ENCODE measurements around the gene HOATZ.

The HOATZ gene

DNA sequence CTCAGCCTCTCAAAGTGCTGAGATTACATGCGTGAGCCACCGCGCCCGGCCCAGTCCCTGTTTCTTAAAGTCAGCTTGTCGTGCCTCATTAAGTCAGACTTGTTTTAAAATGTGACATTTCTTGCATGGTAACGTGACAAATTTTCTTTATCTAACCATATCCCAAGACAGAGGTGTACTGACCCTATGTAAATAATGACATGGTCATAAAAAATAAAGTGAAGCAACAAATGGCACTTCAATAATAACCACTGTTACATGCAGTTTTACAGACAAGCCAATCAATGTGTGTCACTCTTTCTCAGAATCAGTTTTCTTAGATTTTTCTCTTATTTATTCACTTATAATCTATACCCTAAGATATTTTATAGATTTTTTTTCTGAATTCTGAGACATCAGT lies 61.2 kb downstream of the HOATZ start:
- H3K4me3 ChIP-seq (ENCODE audit: low read depth, low read length): no peak overlapping the region

GRCh38 chr11:111577821-111578220 lies 63.2 kb downstream of the HOATZ start:
- H3K4me3 ChIP-seq (ENCODE audit: low read depth, low read length): no peak overlapping the region

GRCh38 chr11:111581341-111581740 lies 66.8 kb downstream of the HOATZ start:
- H3K4me3 ChIP-seq (ENCODE audit: low read depth, low read length): no peak overlapping the region

DNA sequence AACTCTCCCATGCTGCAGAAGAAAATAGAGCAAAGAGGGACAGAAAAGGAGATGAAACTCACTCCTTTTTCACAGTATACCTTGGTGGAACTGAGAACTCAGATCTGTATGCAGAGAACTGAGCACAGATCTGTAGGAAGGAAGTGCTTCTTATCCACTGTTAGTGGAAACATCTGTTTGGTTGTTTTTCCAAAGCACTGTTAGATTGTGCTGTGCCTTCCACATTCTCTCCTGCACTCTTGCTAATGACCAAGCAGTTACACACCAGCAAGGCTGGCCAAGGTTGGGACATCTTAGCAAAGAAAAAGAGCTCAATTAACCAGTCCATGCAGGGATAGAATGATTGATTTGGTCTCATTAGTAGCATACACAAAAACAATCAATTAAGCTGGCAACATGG lies 67.6 kb downstream of the HOATZ start:
- H3K4me3 ChIP-seq (ENCODE audit: low read depth, low read length): no peak overlapping the region

DNA sequence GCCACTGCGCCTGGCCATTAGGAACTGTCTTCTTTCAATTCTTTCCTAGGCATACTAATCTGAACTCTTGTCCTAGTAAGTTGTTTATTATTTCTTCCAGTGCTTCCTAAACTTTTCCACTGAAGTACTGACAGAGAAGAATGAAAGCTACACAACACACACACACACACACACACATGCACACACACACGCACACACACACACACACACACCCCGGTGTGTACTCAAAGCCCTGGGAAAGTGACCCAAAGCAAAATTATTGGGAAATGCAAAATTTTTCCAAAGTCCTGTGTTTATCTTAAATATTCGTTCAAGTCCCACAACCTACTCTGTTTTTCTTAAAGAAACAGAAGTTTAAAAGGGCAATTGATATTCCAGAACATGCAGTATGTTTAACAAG lies 68.3 kb downstream of the HOATZ start:
- H3K4me3 ChIP-seq (ENCODE audit: low read depth, low read length): no peak overlapping the region

DNA sequence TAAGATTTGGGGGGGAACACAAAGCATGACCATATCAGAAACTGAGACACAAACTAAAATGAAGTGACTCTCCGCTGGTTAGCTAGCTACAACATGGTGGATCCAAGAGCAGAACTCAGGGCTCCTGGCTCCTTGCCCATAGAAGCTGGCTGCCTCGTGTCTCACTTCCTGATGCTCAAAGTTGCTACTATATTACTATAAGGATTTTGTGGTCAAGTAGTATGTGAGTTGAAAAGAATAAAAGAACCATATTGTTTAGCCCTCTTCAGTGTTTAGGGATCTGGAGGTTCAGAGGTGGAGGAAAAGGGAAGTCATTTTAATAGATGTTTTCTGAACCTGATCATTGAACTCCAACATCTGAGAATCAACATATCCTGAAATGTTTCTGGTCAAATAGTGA lies 70.8 kb downstream of the HOATZ start:
- no peak overlapping the region for H3K4me3 ChIP-seq (ENCODE audit: low read depth, low read length)

DNA sequence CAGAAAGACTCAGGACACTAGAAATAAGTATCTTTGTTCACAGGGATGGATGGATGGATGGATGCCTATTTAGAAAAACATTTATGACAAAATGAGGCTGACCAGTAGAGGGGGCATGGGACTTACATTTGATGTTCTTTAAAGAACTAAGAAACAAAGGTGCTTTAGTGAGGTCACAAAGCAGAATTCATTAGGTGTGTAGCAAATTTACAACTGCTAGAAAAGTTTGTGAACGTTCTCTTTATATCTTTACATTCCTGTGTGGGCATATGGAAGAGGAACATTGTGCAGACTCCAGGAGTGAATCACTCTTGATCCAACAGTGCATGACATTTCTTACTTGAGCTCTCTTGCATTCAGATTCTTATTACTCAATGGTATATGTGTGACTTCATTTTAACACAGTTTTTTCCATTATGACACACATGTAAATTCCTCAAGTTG lies 71.8 kb downstream of the HOATZ start:
- no peak overlapping the region for H3K4me3 ChIP-seq (ENCODE audit: low read depth, low read length)

Measured in iPS-11a (cell line).